ENCODE data around the gene SPATA31A7. TPM values are rescaled to one million over a fixed set of nuclear protein-coding genes. Genes with fewer than 3 reads are reported as not detected.
"Not testable (repeated sequence)": the region's sequence is repeated elsewhere in the genome, so short reads cannot be mapped to it uniquely, and the experiment has no call there.

Gene SPATA31A7
- 0.55 TPM for polyA plus RNA-seq (2013, experiment 1 of 2)
- polyA plus RNA-seq (2013, experiment 2 of 2), result 0.44 TPM

DNA sequence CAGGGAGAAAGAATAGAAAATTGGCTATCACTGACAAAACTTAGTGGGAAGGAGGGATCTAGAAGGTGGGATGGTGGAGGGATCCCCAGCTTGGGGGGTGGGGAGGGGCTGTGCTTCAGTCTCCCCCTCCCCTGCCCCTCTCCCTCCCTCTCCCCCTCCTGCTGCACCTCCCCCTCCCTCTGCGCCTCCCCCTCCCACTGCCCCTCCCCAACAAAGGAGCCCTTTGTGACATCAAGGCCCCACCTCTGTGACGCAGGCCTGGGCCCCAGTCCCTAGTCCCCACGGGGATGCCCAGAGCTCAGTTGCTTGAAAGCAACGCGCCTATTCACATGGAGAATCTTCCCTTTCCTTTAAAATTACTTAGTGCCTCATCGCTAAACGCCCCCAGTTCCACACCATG, at the start of gene SPATA31A7:
SPATA31A7 (plus strand) TSS at position 301 of the 400 bp plus-strand sequence; CDS start at position 330, 29 bp downstream.
- H3K27me3 ChIP-seq (ENCODE audit: insufficient read depth, low read length); H3K36me3 ChIP-seq (ENCODE audit: insufficient read depth, low read length); H3K4me3 ChIP-seq (ENCODE audit: low read length); H3K9ac ChIP-seq (ENCODE audit: low read depth, low read length); H3K9me3 ChIP-seq (ENCODE audit: insufficient read depth, low read depth, low read length); H3K27ac ChIP-seq (ENCODE audit: low read depth, low read length); H3K4me1 ChIP-seq (ENCODE audit: insufficient read depth, low read length): not testable (repeated sequence)
- WGBS, result no CpG with 5 or more reads among the region's 7 CpGs

DNA sequence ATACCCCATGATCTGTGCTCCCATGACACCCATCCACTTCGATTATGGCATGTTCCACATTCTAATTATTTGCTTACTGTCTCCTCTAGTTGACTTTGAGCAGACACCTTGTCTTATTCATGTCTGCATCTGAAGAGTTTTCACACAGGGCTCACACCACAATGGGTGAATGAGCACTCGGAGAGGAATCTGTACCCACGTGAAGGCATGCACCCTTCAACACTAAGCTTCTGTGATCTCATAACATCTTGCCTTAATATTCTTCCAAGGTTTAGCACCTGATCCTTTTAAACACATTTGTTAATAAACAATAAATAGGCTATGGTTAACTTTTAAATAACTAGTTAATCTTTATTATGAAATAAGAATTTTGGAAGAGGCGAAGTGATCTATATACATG, 36.6 kb downstream of the SPATA31A7 start:
- H3K36me3 ChIP-seq (ENCODE audit: insufficient read depth, low read length); H3K9me3 ChIP-seq (ENCODE audit: insufficient read depth, low read depth, low read length); H3K9ac ChIP-seq (ENCODE audit: low read depth, low read length); H3K4me1 ChIP-seq (ENCODE audit: insufficient read depth, low read length); H3K27ac ChIP-seq (ENCODE audit: low read depth, low read length); H3K4me3 ChIP-seq (ENCODE audit: low read length); H3K27me3 ChIP-seq (ENCODE audit: insufficient read depth, low read length): not testable (repeated sequence)
- WGBS, result no CpG with 5 or more reads among the region's 4 CpGs
